Endothelial cell (in vitro differentiated cells): ENCODE results near the gene CEP162. TPM values are rescaled to one million over a fixed set of nuclear protein-coding genes. Genes with fewer than 3 reads are reported as not detected.

Experiments used
- DNase-seq: peaks from one replicate; pipeline ENCODE4 v3.0.0; 2021; ENCODE audit warnings: low spot score
- H3K27ac Mint-ChIP-seq: one replicate; pipeline ENCODE4 v1.8.0; 2021; ENCODE audit warnings: mixed read lengths, inconsistent platforms; ENCODE audit not compliant: unreplicated experiment
- H3K27me3 Mint-ChIP-seq: one replicate; pipeline ENCODE4 v1.8.0; 2021; ENCODE audit warnings: mild to moderate bottlenecking, moderate library complexity, mixed read lengths, inconsistent platforms; ENCODE audit not compliant: unreplicated experiment
- H3K36me3 Mint-ChIP-seq: one replicate; pipeline ENCODE4 v1.8.0; 2021; ENCODE audit warnings: mild to moderate bottlenecking, low read depth, mixed read lengths, inconsistent platforms; ENCODE audit not compliant: unreplicated experiment
- H3K4me1 Mint-ChIP-seq: one replicate; pipeline ENCODE4 v1.8.0; 2021; ENCODE audit warnings: mild to moderate bottlenecking, mixed read lengths, inconsistent platforms; ENCODE audit not compliant: unreplicated experiment
- H3K4me3 Mint-ChIP-seq: one replicate; pipeline ENCODE4 v1.8.0; 2021; ENCODE audit warnings: mild to moderate bottlenecking, mixed read lengths, inconsistent platforms; ENCODE audit not compliant: unreplicated experiment
- H3K9me3 Mint-ChIP-seq: one replicate; pipeline ENCODE4 v1.8.0; 2021; ENCODE audit warnings: mixed read lengths, inconsistent platforms; ENCODE audit not compliant: unreplicated experiment
- CTCF ChIP-seq: fragments of 200-600 bp; sonication (generic); IDR thresholded peaks from one replicate; pipeline ENCODE4 v1.5.0; 2021; ENCODE audit warnings: antibody characterized with exemption; ENCODE audit not compliant: unreplicated experiment
- total RNA-seq: library from RNA; stranded (reverse); fragmentation: NEBNext Ultra II Directional; extraction: Animal tissue kit (Norgen Biotek cat#: 25700); gene quantifications from one replicate; pipeline ENCODE4 v1.2.1, GENCODE V29; 2021; ENCODE audit not compliant: unreplicated experiment

The CEP162 gene
- total RNA-seq, 1 donor from 2014 or later: 14.3 TPM

DNA sequence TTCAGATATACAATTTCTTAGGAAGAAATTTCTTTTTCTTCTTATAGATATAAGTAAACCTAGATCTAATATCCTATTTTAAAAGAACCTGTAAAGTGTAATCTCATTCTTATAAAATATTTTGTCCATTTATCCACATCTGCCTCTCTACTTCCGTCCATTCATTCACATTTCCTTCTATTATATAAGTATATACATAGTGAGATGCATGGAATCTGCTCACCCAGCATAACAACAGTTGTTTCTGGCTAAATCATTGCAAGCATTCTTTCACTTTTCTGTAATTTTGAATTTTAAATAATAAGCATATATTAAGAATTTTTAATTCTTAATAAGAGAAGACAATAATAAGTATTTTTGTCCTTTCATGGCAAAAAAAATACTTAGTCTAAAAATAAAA lies 45.4 kb downstream of the CEP162 start:
- Mint-ChIP-seq H3K9me3 (no peaks in the 10 kb centered on the region), H3K4me1 (no peaks in the 10 kb centered on the region), H3K4me3 (no peak overlapping the region), H3K36me3 (no peaks in the 10 kb centered on the region), H3K27ac (no peak overlapping the region), H3K27me3 (peaks cover 2% of the 10 kb centered on the region)
- no peak for TF ChIP-seq CTCF
- DNase-seq: no peak

DNA sequence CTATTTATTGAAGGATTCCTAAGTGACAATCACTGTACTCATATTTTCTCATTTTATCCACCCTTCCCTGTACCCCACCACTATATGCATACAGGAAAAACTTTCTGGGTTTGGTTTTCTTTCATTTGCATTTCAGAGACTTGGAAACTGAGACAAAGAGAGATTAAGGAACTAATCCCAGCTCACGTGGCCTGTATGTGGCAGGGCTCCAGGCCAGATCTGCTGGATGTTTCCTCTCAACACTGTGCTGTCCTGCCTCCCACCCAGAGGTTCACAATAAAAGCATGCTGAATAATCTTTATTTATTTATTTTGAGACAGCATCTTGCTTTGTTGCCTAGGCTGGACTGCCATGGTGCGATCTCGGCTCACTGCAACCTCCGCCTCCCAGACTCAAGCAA lies 50.2 kb downstream of the CEP162 start:
- H3K27ac Mint-ChIP-seq: no peak overlapping the region

DNA sequence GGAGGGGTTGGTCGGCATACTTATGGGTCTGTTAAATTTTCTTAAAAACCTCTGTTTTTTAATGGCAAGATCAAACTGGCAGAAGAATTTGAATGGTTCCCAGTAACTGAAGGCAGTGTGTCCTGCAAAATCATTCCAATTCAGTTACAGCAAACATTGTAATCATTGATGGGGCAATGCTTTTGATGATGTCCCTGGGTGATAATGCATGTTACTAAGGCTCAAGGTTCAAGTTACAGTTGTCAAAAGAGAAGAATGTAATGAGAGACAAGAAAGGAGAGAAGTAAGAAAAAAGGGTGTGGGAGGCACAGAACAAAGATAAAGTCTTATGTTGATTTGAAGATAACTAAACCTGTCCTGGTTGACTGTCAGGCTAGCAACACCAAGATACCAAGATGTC lies 54.9 kb downstream of the CEP162 start:
- DNase-seq: no peak
- TF ChIP-seq CTCF: no peak
- Mint-ChIP-seq H3K4me1 (no peaks in the 10 kb centered on the region), H3K4me3 (no peak overlapping the region), H3K36me3 (no peaks in the 10 kb centered on the region), H3K27me3 (peaks cover 2% of the 10 kb centered on the region), H3K9me3 (no peaks in the 10 kb centered on the region), H3K27ac (no peak overlapping the region)

More for the DNA sequence above, 50.2 kb downstream of the CEP162 start:
- Mint-ChIP-seq H3K36me3 (no peaks in the 10 kb centered on the region), H3K27me3 (peaks cover 2% of the 10 kb centered on the region), H3K4me1 (no peaks in the 10 kb centered on the region), H3K9me3 (no peaks in the 10 kb centered on the region), H3K4me3 (no peak overlapping the region)
- no peak for TF ChIP-seq CTCF
- DNase-seq: no peak

- Mint-ChIP-seq H3K36me3 (no peaks in the 10 kb centered on the region), H3K27me3 (peaks cover 2% of the 10 kb centered on the region), H3K4me1 (no peaks in the 10 kb centered on the region), H3K27ac (no peak overlapping the region), H3K4me3 (no peak overlapping the region), H3K9me3 (no peaks in the 10 kb centered on the region)
- no peak for DNase-seq
- no peak for TF ChIP-seq CTCF
These were observed 55.4 kb downstream of the CEP162 start for GRCh38 chr6:84172080-84172479.

DNA sequence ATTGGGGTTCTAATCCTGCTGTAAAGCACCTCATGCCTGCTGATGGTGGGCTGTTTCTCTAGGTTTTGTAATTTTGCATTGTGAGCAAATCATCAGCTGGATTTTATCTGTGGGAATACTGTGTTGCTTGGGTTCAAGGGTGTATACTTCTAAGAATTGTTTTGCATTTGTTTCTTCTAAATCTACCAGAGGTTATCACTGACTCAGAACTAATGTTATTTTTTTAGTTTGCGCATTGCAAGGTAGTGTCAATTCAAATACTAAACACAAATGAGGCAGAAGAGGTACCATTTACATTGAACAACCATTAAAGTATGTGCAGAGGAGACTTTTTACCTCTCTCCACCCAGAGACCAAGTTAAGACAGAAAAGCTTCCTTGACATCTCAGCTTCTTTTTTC lies 60.0 kb downstream of the CEP162 start:
- Mint-ChIP-seq H3K36me3 (peaks cover 6% of the 10 kb centered on the region), H3K4me3 (no peak overlapping the region), H3K4me1 (no peaks in the 10 kb centered on the region), H3K9me3 (no peaks in the 10 kb centered on the region), H3K27me3 (no peaks in the 10 kb centered on the region), H3K27ac (no peak overlapping the region)
- no peak for DNase-seq
- TF ChIP-seq CTCF: no peak
